K562 (cell line): ENCODE data around the gene RPL27. TPM values are rescaled to one million over a fixed set of nuclear protein-coding genes. Genes with fewer than 3 reads are reported as not detected.

ENCODE experiments used
- ATAC-seq: fragments of 200-7000 bp; cut with Tn5 transposase; 3 replicates; pipeline ENCODE4 v1.9.1; 2020; ENCODE audit warnings: moderate library complexity
- BruUV-seq: library from RNA; stranded (reverse); fragments of 400-500 nt; replicated peaks from 2 replicates; lab custom pipeline; 2021; lab: Mats Ljungman, UMichigan
- CTCF ChIA-PET: fragments of 300-600 bp; formaldehyde crosslinking; extraction: SDS; loops from one replicate; lab custom pipeline; 2021; ENCODE audit warnings: low intra/inter-chr PET ratio; lab: Yijun Ruan, JAX
- POLR2A ChIA-PET: fragments of 300-600, 350-650 bp; sonication (Branson Sonifier 250); formaldehyde crosslinking; extraction: SDS; loops from one replicate; lab custom pipeline; 2021; ENCODE audit warnings: antibody characterized with exemption, inconsistent platforms; lab: Yijun Ruan, JAX
- DNase-seq, 4 experiments: peaks; one replicate each; pipeline versions ENCODE4 v3.0.0 to v3.0.0-alpha.2; 2011 to 2018; ENCODE audit warnings: low spot score in 3 of 4, mixed read lengths in 3 of 4; ENCODE audit errors: extremely low read depth in 1 of 4
- FAIRE-seq: peaks from 2 replicates; lab custom pipeline; 2011; peaks lifted over from hg19 to GRCh38; lab: Jason Lieb, UNC
- H2AFZ ChIP-seq: 2 replicates; pipeline ENCODE4 v1.6.0; 2011; ENCODE audit warnings: low read depth, low read length, control low read depth, inconsistent platforms
- H3K27ac ChIP-seq: fragments of 200-600 bp; 3 replicates; pipeline ENCODE4 v1.8.0; 2011; ENCODE audit warnings: low read depth, mild to moderate bottlenecking, control low read depth, inconsistent platforms, low read length, moderate library complexity, mixed read lengths; ENCODE audit errors: extremely low read depth
- H3K27me3 ChIP-seq, 2 experiments: fragments of 300-600 bp in 1 of 2; 2 replicates in 1 of 2; 3 replicates in 1 of 2; pipeline versions ENCODE4 v1.6.0 to v1.8.0; 2011; ENCODE audit warnings: inconsistent platforms in 2 of 2, low read length in 2 of 2, mild to moderate bottlenecking in 1 of 2, mixed read lengths in 1 of 2, moderate library complexity in 1 of 2; ENCODE audit not compliant: control insufficient read depth in 2 of 2, insufficient read depth in 2 of 2
- H3K36me3 ChIP-seq: fragments of 300-600 bp; 3 replicates; pipeline ENCODE4 v1.8.0; 2011; ENCODE audit warnings: mild to moderate bottlenecking, low read length, inconsistent platforms; ENCODE audit not compliant: control insufficient read depth, insufficient read depth
- H3K4me1 ChIP-seq, 2 experiments: fragments of 200-600 bp in 1 of 2; replicated peaks in 1 of 2; 2 replicates in 1 of 2; 3 replicates in 1 of 2; pipeline versions ENCODE4 v1.5.1 to v1.8.0; 2011; ENCODE audit warnings: inconsistent platforms in 2 of 2, low read length in 2 of 2, mild to moderate bottlenecking in 1 of 2, mixed read lengths in 1 of 2, moderate library complexity in 1 of 2; ENCODE audit not compliant: control insufficient read depth in 2 of 2, insufficient read depth in 2 of 2
- H3K4me2 ChIP-seq: 2 replicates; pipeline ENCODE4 v1.6.1; 2011; ENCODE audit warnings: low read length, control low read depth, inconsistent platforms, mixed read lengths; ENCODE audit not compliant: insufficient read depth
- H3K4me3 ChIP-seq: fragments of 200-600 bp; sonication (generic), shearing (Covaris generic); 2 replicates; pipeline ENCODE4 v1.5.1; 2016; ENCODE audit warnings: control low read depth, inconsistent platforms
- H3K79me2 ChIP-seq: fragments of 200-600 bp; 3 replicates; pipeline ENCODE4 v1.8.0; 2011; ENCODE audit warnings: low read length, inconsistent platforms; ENCODE audit not compliant: control insufficient read depth, insufficient read depth
- H3K9ac ChIP-seq, 2 experiments: 2 replicates each; pipeline versions ENCODE4 v1.6.0 to v1.6.1; 2011; ENCODE audit warnings: low read depth in 2 of 2, low read length in 2 of 2, control low read depth in 1 of 2, inconsistent platforms in 1 of 2, mild to moderate bottlenecking in 1 of 2, mixed read lengths in 1 of 2; ENCODE audit not compliant: insufficient read depth in 1 of 2
- H3K9me1 ChIP-seq: one replicate; pipeline ENCODE4 v1.6.0; 2011; ENCODE audit warnings: inconsistent platforms, mild to moderate bottlenecking, low read length, moderate library complexity; ENCODE audit not compliant: control insufficient read depth, insufficient read depth
- H3K9me3 ChIP-seq: replicated peaks from 2 replicates; pipeline ENCODE4 v1.5.1; 2011; ENCODE audit warnings: low read depth, low read length, inconsistent platforms; ENCODE audit not compliant: control insufficient read depth, insufficient read depth
- H4K20me1 ChIP-seq: replicated peaks from 2 replicates; pipeline ENCODE4 v1.6.1; 2011; ENCODE audit warnings: low read length, inconsistent platforms, mixed read lengths; ENCODE audit not compliant: control insufficient read depth, insufficient read depth
- REST ChIP-seq, 2 experiments: fragments of 450-650 bp; formaldehyde crosslinking in 1 of 2; IDR thresholded peaks; 2 replicates each; pipeline versions ENCODE4 v1.4.0 to v1.6.1; 2014 to 2020; ENCODE audit warnings: mild to moderate bottlenecking in 2 of 2, borderline replicate concordance in 1 of 2, low read depth in 1 of 2
- RREB1 ChIP-seq: fragments of 250-450 bp; sonication (Bioruptor Pico); IDR thresholded peaks from 2 replicates; pipeline ENCODE4 v1.4.0; 2020
- WGBS: fragments of 100-300 bp; shearing (Covaris generic); methylation state at CpG from one replicate; pipeline ENCODE4 v1.1.6; 2016; ENCODE audit warnings: low coverage, mixed read lengths; ENCODE audit not compliant: insufficient coverage; ENCODE audit errors: missing lambda C conversion rate; 5-methylcytosine and 5-hydroxymethylcytosine counted together
- in situ Hi-C: fragments of 300-500 bp; cut with MboI; formaldehyde crosslinking; loops from 4 replicates; pipeline ENCODE4 v1.15.0; 2018; ENCODE audit warnings: inconsistent platforms, mixed read lengths
- intact Hi-C: fragments of 100-400 bp; cut with micrococcal nuclease; formaldehyde crosslinking; loops from 2 replicates; pipeline ENCODE4 v1.14.2; 2022
- polyA plus RNA-seq, 8 experiments: library from polyadenylated mRNA; depleted of rRNA in 4 of 8; stranded (reverse) in 5 of 8; unstranded in 3 of 8; fragments of >200 nt; fragmentation: Nextera tagmentation in 2 of 8; fragmentation: Illumina TruSeq in 1 of 8; extraction: Ambion mirVana in 2 of 8; extraction: Trizol in 1 of 8; gene quantifications; 2 replicates each; pipeline versions ENCODE4 v1.2.1 to v1.2.3, GENCODE V29; 2011 to 2014; ENCODE audit warnings: inconsistent platforms in 1 of 8, missing spikeins in 1 of 8
- total RNA-seq, 7 experiments: library from RNA; depleted of rRNA in 6 of 7; stranded (reverse); fragments of >200 nt in 6 of 7; fragmentation: Illumina TruSeq in 2 of 7; extraction: Trizol in 2 of 7; gene quantifications; 2 replicates each; pipeline versions ENCODE4 v1.2.1 to v1.2.3, GENCODE V29; 2011 to 2021; ENCODE audit warnings: low replicate concordance in 1 of 7

RPL27 gene
- total and polyA plus RNA-seq, 9 of the 15 experiments (the other 6 are each of a cell fraction or from before 2014, with no cell fraction given) = 1,539 to 6,155 (median 3,710) TPM

GRCh38 chr17:43039646-43040045, 41.4 kb downstream of the RPL27 start:
- Histone ChIP-seq H3K9ac (no peak overlapping the region), H3K27ac (no peak overlapping the region), H4K20me1 (no peaks in the 10 kb centered on the region), H3K9me3 (no peaks in the 10 kb centered on the region), H2AFZ (no peak overlapping the region), H3K4me2 (no peak overlapping the region), H3K9me1 (no peaks in the 10 kb centered on the region), H3K4me3 (no peak overlapping the region), H3K4me1 (peaks cover 2 to 5% of the 10 kb centered on the region in 2 experiments; a peak in 3 of 5 replicates), H3K79me2 (no peaks in the 10 kb centered on the region), H3K36me3 (peaks cover 22% of the 10 kb centered on the region), H3K27me3 (no peaks in the 10 kb centered on the region)
- ChIA-PET POLR2A (interaction anchor here (0.6 to 1.4 kb wide), 2 partner anchors 8 to 15 kb away, joined by 3 to 5 read pairs; no protein-coding TSS in a partner anchor), CTCF (no interaction called here)
- ATAC-seq = no peak
- intact Hi-C loops = no loop called here
- no peak for FAIRE-seq
- no peak for DNase-seq
- in situ Hi-C loops = no loop called here
- 44% methylated on average over 2 of the region's 2 CpGs for WGBS
- BruUV-seq = no TSS peak
- no peak for TF ChIP-seq REST (IDR thresholded peaks at IDR 0.05; ENCODE audit: borderline replicate concordance)
- no peak for TF ChIP-seq REST (CRISPR knock-in tag; IDR thresholded peaks at IDR 0.05; ENCODE audit: low read depth)
- TF ChIP-seq RREB1 (CRISPR knock-in tag) = no peak
